GM21825 (cell line): ENCODE data around the gene RAPGEF4.

ENCODE experiments used
- ATAC-seq: cut with Tn5 transposase; IDR thresholded peaks from one replicate; pipeline ENCODE4 v1.9.1; 2021; ENCODE audit warnings: mild to moderate bottlenecking, moderate library complexity; ENCODE audit not compliant: unreplicated experiment

The RAPGEF4 gene

DNA sequence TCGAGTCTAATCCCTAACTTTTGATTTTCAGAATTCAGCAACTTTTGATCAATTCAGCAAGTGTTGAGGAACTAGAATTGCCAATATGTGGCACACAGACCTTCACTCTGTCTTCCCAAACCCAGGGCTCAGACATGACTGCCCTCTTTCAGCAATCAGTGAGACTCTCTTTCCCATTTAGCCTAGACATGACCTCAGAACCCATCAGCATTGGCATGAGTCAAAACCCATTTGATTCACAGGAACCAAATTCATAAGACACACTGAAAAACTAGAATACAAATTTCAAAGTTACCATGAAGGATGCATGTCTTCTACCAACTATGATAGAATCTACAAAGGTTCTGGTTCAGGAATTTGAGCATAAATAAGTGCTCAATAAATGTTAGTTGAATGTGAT is 226.4 kb downstream of the RAPGEF4 start:
- no peak for ATAC-seq

DNA sequence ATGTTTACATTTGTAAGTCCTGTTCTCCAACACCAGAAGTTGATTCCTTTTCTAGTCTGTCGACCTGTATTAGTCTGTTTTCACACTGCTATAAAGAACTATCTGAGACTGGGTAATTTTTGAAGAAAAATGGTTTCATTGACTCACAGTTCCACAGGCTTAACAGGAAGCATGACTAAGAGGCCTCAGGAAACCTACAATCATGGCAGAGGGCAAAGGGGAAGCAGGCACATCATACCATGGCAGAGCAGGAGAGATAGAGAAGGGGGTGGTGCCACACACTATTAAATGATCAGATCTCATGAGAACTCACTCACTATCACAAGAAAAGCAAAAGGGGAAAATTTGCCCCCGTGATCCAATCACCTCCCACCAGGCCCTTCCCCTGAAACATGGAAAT is 227.2 kb downstream of the RAPGEF4 start:
- no peak for ATAC-seq

DNA sequence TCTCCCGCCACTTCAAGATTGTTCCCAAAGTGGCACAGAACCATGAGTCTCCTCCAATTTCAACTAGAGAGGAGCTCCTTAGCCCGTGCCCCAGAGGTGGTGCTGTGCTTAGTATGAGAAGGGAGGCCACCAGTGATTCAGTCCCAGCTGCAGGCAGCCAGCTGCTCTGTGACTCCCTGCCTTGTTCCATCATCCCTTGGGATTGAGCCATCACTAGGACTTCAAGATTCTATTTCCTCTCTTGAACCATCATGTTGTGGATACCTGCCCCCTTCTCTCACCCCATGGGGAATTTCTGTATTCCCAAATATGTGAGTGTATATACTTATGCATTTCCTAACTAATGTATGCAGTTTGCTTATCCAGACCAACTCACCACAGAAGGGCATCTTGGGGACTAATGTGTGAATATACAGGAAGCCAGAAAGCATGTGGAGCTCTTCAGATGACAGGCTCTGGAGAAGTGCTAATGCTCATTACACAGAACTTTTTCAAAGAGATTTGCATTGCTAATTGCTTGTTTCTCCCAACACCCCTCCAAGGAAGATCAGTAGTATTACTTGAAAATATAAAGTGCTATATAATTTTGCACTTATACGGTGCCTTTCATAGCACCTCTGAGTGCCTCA is 229.0 kb downstream of the RAPGEF4 start:
- no peak for ATAC-seq

DNA sequence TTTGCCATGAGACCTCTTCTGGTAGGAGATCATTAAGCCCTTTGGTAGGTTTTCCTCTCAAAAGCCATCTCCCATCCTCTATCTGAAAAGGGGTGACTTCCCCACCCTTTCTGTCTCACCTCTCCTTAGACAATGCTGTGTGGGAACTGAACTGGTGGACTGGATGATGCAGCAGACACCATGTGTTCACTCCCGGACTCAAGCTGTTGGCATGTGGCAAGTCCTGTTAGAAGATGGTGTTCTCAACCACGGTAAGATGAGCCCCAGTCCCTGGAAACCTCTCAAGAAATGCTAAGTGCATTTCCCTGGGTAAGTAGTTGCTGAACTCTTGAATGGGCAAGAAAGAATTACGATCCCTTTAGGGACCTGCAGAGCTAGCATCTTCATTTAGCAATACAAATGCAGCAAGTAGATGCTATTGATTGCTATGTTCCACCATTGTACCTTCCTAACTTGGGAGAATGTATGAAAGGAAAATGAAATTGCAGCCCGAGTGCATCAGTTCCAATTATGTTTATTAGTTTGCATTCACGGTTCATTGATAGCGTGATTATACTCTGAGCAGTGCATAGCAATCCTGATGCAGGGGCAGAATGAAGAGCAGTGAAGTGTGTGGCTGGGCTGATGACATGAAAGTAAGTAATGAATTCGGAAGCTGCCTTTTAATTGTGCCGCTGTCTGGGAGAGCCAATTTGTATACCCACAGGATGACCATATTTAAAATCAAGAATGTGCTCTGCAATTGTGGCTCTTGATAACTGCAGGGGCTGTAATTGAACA is 230.0 kb downstream of the RAPGEF4 start:
- no peak for ATAC-seq

DNA sequence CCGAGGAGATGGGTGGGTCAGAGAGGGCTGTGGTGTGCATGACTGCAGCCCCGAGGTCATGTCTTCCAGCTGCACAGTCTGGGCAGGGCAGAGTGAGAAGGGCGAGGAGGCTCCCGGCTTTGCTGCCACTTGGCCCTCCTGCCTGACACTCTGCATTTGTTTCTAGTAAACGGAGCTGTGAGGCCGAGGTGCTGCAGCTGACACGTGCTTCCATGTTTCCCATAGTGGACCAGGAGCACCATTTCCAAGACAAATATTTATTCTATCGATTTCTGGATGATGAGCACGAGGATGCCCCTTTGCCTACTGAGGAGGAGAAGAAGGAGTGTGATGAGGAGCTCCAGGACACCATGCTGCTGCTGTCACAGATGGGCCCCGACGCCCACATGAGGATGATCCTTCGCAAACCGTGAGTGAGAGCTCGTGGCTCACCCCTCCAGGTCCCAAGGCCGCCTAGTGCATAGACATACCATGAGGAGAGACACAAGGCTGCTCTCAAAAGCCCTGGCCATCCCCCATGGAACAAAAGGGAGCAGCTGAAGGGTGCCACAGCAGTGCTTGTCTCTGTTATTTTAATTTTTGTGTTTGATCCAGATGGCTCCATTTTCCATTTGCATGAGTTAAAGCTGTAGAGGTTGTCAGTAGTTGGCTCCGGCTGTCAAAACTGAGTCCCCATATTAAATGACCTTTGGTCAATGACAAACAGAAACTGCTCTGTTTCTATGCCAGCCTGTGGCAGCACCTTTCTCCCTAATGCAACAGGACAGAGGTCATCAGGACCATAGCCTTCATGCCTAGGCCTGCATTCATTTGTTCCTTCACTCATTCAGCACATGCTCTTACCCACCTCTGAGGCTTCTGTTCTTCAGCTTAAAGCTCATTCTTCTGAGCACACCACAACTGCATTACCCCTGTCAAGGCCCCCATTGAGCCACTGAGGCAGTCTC is 231.7 kb downstream of the RAPGEF4 start:
- no peak for ATAC-seq

DNA sequence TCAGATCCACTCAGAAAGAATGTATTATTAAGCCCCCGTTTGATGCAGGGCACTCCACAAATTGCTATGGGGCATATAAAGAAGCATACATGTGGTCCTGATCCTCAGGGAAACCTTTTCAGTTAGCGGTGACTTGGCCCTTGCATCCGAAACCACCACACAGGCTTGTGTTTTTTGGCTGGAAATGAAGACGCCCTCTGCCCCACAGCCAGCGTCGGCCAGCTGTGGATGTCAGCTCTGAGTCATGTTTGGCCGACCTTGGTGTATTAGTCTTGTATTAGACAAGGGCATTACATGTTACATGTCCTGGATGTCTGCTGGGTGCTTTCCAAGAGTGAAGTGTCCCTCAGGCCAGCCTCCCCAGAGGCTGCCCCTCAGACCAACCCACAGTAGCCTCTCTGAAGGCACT is 232.4 kb downstream of the RAPGEF4 start:
- ATAC-seq = no peak

DNA sequence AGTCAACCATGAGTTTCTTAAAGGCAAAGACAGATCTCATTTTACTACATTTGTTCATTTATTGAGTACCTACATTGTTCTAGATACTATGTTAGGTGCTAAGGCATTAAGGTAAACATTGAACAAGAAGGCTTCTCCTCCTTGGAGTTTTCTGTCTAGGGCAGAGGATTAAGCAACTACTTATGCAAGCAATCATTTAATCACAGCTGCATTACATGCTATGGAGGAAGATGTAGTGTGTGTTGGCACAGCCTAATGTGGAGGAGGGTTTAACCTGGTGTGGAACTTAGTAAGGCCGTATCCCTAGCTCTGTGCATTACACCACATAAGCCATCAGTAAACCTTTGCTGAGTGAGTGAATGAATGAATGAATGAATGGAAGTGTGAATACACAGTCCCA is 233.5 kb downstream of the RAPGEF4 start:
- ATAC-seq = no peak

DNA sequence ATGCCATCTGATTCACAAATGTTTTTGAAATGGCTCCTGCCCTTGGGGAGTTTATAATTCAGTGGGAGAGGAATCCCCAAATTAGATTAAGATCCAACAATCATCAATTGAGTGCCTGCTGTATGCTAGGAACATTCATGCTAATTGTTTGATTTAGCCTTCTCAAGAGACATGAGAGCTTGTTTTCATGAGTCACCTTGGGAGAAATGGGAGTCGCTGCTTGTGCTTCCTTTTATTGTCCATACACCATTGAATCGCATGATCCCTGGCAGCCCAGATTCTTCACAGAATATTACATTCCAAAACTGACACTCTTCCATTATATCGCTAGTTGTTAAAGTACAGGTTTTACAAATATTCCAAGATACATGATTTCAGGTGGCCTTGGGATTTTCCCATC is 234.0 kb downstream of the RAPGEF4 start:
- ATAC-seq = no peak

DNA sequence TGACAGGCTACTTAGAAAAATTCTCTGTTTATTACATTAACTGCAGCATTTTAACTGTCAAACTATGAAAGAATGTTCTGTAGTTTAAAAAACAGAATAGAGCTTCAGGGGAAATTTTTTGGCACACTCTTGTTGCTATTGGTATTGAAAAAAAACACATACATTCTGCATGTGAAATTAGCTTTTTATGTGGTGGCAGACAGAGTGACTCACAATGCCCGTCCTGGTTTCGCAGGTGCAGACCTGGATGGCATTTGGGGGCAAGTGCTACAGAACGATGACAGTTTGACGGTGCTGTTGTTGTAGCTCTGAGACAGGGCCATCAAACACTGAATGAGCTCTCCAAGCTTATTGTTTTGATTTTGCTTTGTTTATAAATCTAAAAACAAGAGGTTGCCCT is 235.0 kb downstream of the RAPGEF4 start:
- no peak for ATAC-seq

DNA sequence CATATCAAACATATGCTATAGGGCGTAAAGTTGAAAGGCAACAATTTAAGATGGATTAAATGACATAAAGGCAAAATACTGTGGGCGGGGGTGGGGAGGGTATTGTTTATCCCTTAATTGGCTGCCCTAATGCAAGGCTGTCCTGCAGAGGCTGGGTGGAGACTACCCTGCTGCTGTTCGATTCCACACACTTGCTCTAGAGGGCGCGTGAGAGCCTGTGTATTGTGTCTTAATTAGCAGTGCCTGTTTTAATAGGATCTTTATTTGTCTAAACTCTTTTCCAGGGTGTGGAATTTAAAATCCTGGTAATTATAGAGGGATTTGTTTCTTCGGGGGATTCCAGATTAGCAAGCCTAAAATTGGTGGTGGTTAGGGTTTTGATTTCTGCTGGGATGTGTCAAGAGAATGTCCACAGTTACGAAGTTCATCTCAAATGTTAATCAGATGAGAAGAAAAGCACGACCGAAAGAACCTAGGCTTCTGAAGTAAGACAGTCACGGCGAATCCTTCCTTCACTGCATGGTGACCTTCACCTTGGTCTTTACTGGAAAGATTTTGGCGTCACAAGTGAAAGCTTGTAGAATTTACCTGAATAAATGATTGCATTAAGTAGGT is 236.5 kb downstream of the RAPGEF4 start:
- no peak for ATAC-seq

DNA sequence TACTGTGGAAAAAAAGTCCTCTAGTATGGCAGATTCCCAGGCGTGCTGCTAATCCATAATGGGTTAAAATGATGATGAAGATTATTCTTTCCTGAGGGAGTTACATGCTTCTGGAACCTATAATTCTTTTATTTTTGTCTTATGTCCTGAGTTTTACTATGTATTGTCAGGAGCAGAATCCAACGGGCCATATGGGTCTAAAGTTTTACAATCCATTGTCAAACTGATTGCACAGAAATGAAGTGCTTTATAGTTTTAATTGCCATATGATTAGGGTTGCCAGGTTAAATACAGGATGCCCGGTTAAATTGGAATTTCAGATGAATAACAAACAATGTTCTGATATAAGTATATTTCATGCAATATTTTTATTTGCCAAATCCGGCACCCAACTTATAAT is 239.1 kb downstream of the RAPGEF4 start:
- no peak for ATAC-seq

DNA sequence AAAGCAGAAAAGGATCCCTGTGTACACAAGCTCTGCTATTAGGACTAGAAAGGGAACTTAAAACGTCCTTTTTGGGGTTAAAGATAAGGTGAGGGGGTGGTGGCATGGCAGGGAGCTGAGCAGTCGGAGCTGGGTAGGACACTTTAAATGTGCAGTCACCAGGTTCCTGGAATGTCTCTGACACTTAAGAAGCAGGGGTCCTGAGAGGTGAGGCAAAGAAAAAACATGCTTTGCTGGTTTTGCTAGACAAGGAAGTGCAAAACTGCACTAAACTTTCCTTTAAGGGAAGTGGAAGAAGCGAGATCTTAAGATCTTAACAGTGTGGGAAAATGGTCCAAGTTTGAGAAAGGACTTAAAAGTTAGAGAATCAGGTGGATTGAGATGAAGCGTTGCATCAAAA is 240.5 kb downstream of the RAPGEF4 start:
- ATAC-seq = no peak

DNA sequence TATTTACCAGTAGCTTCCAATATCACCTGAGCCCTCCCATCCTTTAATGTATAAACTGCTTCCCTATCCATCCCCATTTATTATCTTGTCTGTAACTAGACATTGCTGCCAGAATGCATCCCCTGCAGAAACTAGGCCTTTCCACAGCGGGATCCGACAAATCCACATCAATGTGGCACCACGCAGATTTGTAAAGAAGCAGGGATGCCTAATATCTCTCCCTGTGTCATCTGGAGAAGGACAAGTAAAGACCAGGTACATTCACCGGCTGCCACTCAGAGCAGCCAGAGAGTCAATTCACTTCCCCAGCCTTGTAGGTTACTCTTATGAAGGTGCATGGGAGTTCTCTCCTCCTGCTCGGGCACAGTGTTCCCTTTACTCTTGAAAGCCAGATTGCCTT is 241.2 kb downstream of the RAPGEF4 start:
- ATAC-seq = no peak

DNA sequence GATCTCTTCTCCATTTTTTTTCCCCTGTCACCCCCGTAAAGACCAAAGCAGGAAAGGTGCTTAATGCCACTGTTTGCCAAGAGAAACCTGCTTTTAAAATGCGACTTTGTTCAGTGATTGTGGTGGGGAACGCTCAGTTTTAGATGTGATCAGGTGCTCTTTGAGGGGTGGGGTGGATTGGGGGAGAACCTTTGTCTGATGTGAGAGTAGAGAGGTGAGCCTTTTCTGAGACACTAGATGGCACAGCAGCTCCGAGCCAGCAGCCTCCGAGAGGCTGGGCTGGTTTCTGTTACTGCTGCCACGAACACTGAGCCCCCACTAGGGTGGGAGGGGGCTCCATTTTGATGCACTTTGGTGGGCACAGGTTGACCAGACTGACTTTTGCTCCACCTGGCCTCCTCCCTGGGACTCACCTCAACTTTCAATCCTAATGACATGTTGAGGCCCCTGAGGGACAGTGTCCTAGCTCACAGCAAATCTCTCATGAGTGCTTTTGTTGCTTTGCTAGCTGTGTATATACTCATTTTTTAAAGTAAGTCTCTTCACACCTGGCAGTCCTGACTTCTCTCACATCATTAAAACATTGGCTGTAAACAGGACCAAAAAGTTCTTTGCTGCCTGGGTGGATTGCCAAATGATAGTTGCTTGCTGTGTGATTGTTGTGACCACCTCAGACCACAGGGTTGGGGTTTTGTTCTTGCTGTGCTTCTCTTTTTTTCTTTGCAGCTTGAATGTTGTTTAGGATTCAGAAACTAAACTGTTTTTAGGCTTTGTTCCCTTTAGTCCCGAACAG is 241.8 kb downstream of the RAPGEF4 start:
- ATAC-seq = no peak

DNA sequence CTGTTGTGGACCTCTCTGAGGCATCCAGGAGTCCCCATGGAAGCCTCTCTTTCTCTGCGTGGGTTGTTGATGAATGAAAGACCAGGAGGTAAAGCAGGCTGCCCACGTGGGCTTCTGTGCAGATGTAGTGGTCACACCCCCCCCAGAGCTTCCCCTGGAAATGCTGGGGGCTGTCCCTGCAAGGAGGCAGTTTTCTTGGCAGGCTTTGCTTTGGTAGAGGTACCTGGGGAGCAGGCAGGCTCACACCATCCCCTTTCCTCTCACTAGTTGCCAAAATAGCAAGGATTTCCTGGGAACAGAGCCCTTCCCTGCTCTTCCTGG is 242.4 kb downstream of the RAPGEF4 start:
- ATAC-seq = no peak

DNA sequence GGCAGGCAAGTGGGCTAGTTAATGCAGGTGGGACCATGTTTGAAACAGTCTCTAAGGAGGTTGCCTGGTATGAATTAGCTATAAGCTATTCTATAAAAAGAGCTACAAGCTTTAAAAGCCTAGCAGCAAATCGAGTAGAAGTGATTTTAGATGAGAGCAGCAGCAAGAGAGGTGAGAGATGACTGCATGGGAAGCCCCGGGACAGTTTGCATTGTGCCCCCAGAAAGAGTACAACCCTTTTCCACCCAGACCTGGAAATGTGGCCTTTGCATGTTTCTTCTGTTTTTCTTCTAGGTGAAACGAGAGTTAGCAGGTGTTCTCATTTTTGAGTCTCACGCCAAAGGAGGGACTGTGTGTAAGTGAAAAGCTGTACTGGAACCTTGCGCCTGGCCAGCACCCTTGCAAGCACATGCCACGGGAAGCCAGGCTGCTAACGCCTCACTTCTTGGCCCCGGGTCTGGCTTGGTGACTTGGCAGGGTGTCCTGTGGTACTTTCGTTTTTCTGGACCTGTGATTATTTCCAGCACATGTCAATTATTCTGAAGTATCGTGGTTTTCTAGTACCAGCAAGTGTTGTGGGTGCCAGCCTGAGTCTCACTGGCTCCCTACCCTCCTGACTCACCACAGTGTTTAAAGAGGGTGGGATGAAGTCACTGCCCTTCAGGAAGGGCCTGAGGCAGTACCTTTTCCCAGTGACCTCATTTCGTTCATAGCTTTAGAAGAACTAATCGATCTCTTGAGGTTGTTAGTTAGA is 249.7 kb downstream of the RAPGEF4 start:
- ATAC-seq = no peak

DNA sequence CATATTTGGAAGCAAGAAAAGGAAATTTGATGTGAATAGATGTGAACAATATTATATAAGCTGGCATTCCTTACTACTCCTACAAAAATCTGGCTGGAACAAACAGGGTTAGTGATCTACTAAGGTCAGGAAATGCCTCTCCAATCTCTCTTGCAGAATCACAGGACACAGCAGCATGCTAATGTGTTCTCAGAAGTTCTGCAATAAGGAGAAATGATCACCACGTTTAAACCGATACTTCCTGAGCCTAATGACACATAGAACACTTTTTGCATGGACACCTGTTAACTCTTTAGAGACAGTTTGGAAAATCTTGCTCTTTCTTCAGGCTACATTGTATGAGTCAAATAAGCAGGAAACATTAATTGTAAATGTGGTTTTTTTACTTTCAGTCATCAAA is 250.4 kb downstream of the RAPGEF4 start:
- no peak for ATAC-seq

DNA sequence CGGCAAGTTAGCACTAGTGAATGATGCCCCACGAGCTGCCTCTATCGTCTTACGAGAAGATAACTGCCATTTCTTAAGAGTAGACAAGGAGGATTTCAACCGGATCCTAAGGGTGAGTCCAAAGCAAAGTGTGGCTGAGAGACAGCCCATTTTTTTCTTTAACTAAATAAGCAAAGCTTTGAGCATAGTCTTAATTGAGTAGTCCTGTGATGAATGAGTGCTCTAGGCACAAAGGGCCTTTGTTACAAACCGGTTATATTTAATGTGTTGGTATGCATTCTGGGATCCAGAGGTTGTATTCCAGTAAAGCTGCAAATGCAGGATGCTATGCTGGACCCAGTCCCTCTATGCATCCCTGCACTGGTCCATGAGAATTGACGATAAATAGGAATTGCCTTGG is 253.1 kb downstream of the RAPGEF4 start:
- no peak for ATAC-seq

DNA sequence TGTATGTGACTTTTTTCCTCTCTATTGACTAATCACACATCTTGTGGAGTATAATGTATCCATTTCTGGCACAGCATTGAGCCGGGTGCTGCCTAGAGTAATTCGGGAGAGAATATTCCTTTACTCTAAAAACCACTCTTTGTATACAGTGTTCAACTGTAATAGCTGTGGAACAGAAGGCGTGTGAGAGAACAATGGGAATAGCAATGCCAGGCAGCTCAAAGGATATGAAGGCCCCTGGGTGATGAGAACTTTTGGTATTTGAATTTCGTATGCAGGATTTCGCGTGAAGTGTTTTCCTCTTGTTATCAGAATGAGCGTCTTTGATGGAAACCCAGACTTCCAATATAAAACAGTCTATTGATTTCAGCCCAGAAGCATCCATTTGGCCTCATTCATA is 255.4 kb downstream of the RAPGEF4 start:
- ATAC-seq = no peak

DNA sequence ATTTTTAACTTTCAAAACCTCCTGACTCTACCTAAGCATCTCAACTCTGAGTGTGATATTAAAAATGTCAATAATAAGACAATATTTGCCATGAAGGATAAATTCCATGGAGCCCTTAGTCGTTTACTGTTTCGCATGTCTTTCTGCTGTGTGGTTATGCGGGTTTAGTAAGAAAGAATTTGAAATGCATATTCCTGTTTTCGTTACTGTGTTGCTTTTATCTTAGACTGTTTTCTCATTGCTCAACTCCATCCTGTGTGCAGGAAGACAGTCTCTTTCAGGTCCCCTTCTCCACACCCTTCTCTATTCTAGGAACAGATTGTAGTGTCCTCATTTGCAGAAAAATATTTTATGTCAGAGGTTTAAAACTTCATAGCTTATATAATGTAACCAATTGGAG is 257.5 kb downstream of the RAPGEF4 start:
- ATAC-seq = no peak
